Psoas muscle (tissue), 8 donors: Measurements from ENCODE around the gene CAB39L. TPM values are rescaled to one million over a fixed set of nuclear protein-coding genes. Genes with fewer than 3 reads are reported as not detected.
A peak's percentile ranks its signal among the peaks of the same experiment; 100 is the strongest.

Experiments used
- ATAC-seq, 4 donors: fragments of 200-7000 bp; cut with Tn5 transposase; one replicate each; pipeline ENCODE4 v1.9.1; 2020; ENCODE audit warnings: moderate library complexity in 3 of 4, mild to moderate bottlenecking in 2 of 4
- DNase-seq, 2 donors: peaks; one replicate each; pipeline ENCODE4 v3.0.0-alpha.2; 2020
- H3K27ac ChIP-seq: fragments of 200-600 bp; one replicate; pipeline ENCODE4 v1.8.0; 2022
- H3K27me3 ChIP-seq, 3 donors: fragments of 200-600 bp in 1 of 3; one replicate each; pipeline versions ENCODE4 v1.6.1 to v1.8.0; 2013 to 2022; ENCODE audit warnings: low read length in 2 of 3, mild to moderate bottlenecking in 2 of 3, moderate library complexity in 1 of 3; ENCODE audit not compliant: insufficient read depth in 3 of 3
- H3K36me3 ChIP-seq, 2 donors: fragments of 200-600 bp in 1 of 2; one replicate each; pipeline versions ENCODE4 v1.6.1 to v1.8.0; 2013 to 2022; ENCODE audit warnings: low read depth in 1 of 2, mild to moderate bottlenecking in 1 of 2, moderate library complexity in 1 of 2; ENCODE audit not compliant: insufficient read depth in 1 of 2
- H3K4me1 ChIP-seq: fragments of 200-600 bp; one replicate; pipeline ENCODE4 v1.8.0; 2022
- H3K4me3 ChIP-seq: fragments of 200-600 bp; one replicate; pipeline ENCODE4 v1.8.0; 2022; ENCODE audit warnings: mild to moderate bottlenecking
- H3K9me3 ChIP-seq: fragments of 200-600 bp; one replicate; pipeline ENCODE4 v1.8.0; 2022
- CTCF ChIP-seq: fragments of 200-600 bp; IDR thresholded peaks from one replicate; pipeline ENCODE4 v1.8.0; 2022; ENCODE audit warnings: antibody characterized with exemption
- WGBS, 3 donors: extraction: QIAGEN DNeasy Blood & Tissue Kit; methylation state at CpG; one replicate each; pipeline versions ENCODE4 v1.1.6 to v1.1.7; 2013; 5-methylcytosine and 5-hydroxymethylcytosine counted together
- intact Hi-C, 2 donors: fragments of 100-400 bp; cut with DNase I; formaldehyde crosslinking; loops; one replicate each; pipeline versions ENCODE4 v1.11.0 to v1.14.2; 2022
- long read RNA-seq, 2 donors: library from polyadenylated mRNA; unstranded; transcript quantifications; one replicate each; pipeline ENCODE4 v2.0.0, GENCODE V29; 2021
- polyA plus RNA-seq, 3 donors: library from polyadenylated mRNA; stranded (reverse); fragments of 200-250 nt; gene quantifications; one replicate each; pipeline ENCODE4 v1.2.3, GENCODE V29; 2013
- total RNA-seq, 4 donors: library from RNA; stranded (reverse); fragmentation: NEBNext Ultra II Directional in 2 of 4; extraction: Animal tissue kit (Norgen Biotek cat#: 25700) in 2 of 4; gene quantifications; one replicate each; pipeline versions ENCODE4 v1.2.1 to v1.2.4, GENCODE V29; 2021 to 2023
- donor health status: healthy with polysubstance abuse.
- donor health status: DM: no; HTN: no; CAD: no; lungs with moderate emphysema.
- donor health status: Bipolar disorder and iron deficiency.
- donor health status: healthy.
- donor health status: DM: yes; HTN: yes; CAD: no.
- donor health status: DM: no; HTN: no; CAD: no.
- donor health status: DM: no; HTN: no; CAD: no.
- donor health status: DM: yes; HTN: yes; CAD: no.

Gene CAB39L
- total RNA-seq (1 to 10 TPM; 1.8 to 6.1 (median 4.2) TPM), polyA plus RNA-seq (10 to 100 TPM in 1 of 3 donors, 1 to 10 TPM in 2; 1.5 to 13.3 (median 2.6) TPM)
- long read RNA-seq, donor 1, result 0 reads
- long read RNA-seq, donor 2, partial matches to known transcripts, result 0 of 1 reads
- long read RNA-seq, donor 2, other reads (novel, unspliced or antisense), result 0 of 1 reads

- Histone ChIP-seq H3K36me3 (no peaks in the 10 kb centered on the region), H3K27ac (peak within 1 kb of the TSS; percentile 81), H3K4me3 (peak within 1 kb of the TSS; percentile 80), H3K9me3 (no peaks in the 10 kb centered on the region), H3K27me3 (no peaks in the 10 kb centered on the region), H3K4me1 (peaks cover 5% of the 10 kb centered on the region)
- intact Hi-C loops, result loop anchor here (2.0 to 5.0 kb wide), 2 partner anchors 48 to 53 kb away; no protein-coding TSS in a partner anchor
- WGBS, 3 donors, result 1% methylated on average over 53 of the region's 53 CpGs
- ATAC-seq (peak; percentile 96 to 98 (median 97)), DNase-seq (peak; percentile 98 to 99)
- peak; percentile 17 for TF ChIP-seq CTCF
Measured at GRCh38 chr13:49443704-49444523, at the start of gene CAB39L, which contains the start of gene SETDB2. CAB39L (minus strand) TSS chr13:49444064; CDS start chr13:49382910, 61,154 bp downstream. SETDB2 (plus strand) TSS chr13:49444274; CDS start chr13:49451894, 7,620 bp downstream.

GRCh38 chr13:49488563-49488962 is 44.7 kb upstream of the CAB39L start:
- ATAC-seq, result no peak
- intact Hi-C loops, result no loop called here
- TF ChIP-seq CTCF, result no peak
- Histone ChIP-seq H3K27ac (no peak overlapping the region), H3K27me3 (no peaks in the 10 kb centered on the region), H3K4me1 (no peaks in the 10 kb centered on the region), H3K9me3 (no peaks in the 10 kb centered on the region), H3K4me3 (no peak overlapping the region), H3K36me3 (peaks cover 0 to 49% of the 10 kb centered on the region in 2 donors)
- WGBS, 3 donors, result 85 to 96% (median 87%) methylated on average over 2 of the region's 2 CpGs
- DNase-seq, result no peak

- H3K27me3 ChIP-seq, result no peaks in the 10 kb centered on the region
- no peak overlapping the region for H3K27ac ChIP-seq
- ATAC-seq (no peak), DNase-seq (no peak)
- intact Hi-C loops, result no loop called here
- TF ChIP-seq CTCF, result no peak
- no peak overlapping the region for H3K4me3 ChIP-seq
- no peaks in the 10 kb centered on the region for H3K9me3 ChIP-seq
- H3K36me3 ChIP-seq, result peaks cover 0 to 70% of the 10 kb centered on the region in 2 donors
- WGBS, 3 donors, result 48 to 55% (median 50%) methylated on average over 5 of the region's 5 CpGs
- no peaks in the 10 kb centered on the region for H3K4me1 ChIP-seq
Measured at GRCh38 chr13:49481788-49482187, 37.9 kb upstream of the CAB39L start.

- Histone ChIP-seq H3K4me1 (no peaks in the 10 kb centered on the region), H3K36me3 (peaks cover 0 to 68% of the 10 kb centered on the region in 2 donors), H3K4me3 (no peak overlapping the region), H3K27me3 (no peaks in the 10 kb centered on the region), H3K27ac (no peak overlapping the region), H3K9me3 (no peaks in the 10 kb centered on the region)
- WGBS, 3 donors, result 94 to 95% (median 94%) methylated on average over 7 of the region's 7 CpGs
- TF ChIP-seq CTCF, result no peak
- ATAC-seq, result no peak
- DNase-seq, result no peak
- intact Hi-C loops, result no loop called here
Measured at GRCh38 chr13:49476529-49476928, 32.7 kb upstream of the CAB39L start.
